ENCODE results near the gene CLDN9.

- TF ChIP-seq CTCF (IDR thresholded peaks at IDR 0.05), result no peak
- no peak for TF ChIP-seq POLR2A (IDR thresholded peaks at IDR 0.05)
Observed at GRCh38 chr16:2991566-2992261, 21.0 kb upstream of the CLDN9 start.
